Activated CD4-positive, alpha-beta T cell treated with anti-CD3 and anti-CD28 coated beads, Interleukin-2, amount 50 U/mL, for 48 hours (primary cell): ENCODE data around the gene PRKAR1B.

ENCODE experiments used
- DNase-seq, 2 experiments: peaks; one replicate each; pipeline ENCODE4 v3.0.0-alpha.2; 2020

PRKAR1B gene

GRCh38 chr7:727104-727805 is at the start of gene PRKAR1B:
Gene PRKAR1B, minus strand, starts transcription at chr7:727281. Its CDS starts 15,776 bp downstream, at chr7:711505.
- peak; percentile 49 to 55 for DNase-seq

DNA sequence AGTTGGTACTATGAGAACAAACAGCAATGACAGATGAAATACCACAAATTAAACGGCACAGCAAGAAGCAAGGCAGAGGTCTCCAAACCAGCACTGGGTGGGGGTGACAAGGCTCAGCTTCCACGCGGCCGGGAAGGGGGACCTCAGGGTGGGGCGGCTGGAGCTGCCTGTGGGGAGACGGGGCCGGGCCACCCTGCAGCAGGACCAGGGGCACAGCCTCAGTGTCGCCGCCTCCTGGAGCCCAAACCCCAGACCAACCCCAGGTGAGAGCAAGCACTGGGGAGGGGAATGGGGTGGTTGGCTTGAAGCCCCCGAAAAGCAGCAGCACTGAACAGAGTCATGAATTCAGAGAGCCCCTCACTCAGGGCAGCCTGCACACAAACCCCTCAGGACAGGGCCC is 49.3 kb upstream of the PRKAR1B start:
- DNase-seq: no peak

DNA sequence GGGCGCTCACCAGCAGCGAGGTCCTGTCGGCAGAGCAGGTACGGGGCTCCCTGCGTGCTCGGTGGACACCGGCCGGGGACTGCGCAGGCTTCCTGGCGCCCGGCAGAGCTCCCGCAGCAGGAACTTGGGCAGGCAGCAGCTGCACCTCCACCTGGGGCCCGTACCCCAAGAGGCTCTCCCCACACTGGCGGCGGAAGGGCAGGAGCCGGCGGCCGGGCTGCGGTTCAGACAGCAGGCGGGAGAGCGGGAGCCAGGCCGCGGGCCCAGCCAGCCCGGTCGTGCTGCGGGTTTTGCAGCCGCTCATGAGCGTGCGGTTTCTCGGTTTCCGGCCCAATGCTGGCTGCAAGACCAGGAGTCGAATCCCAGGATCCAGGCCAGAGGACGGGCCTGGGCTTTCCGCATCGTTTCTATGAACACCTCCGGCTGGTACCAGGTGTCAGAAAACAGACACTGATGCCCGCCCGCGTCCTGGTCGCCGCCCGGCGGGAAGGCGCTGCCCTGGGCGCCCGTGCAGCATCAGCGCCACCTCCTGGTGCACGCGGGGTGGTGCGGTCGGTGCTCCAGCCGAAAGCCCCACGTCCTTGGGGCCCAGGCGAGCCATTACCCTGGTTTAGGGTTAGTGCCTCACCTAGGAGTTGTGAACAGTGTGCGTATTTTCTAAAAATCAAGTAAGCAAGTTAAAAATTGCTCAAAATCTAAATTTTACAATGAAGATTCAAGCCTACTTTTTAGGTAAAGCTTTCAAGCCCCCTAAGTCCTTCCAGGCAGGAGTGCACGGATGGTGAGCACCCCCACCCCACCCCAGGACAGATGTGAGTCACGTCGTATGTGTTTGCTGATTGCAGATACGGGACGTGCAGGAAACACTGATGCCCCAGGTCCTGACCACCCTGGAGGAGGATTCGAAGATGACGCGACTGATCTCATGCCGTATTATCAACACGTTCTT is 47.4 kb upstream of the PRKAR1B start:
- DNase-seq: peak; percentile 69 to 73

- no peak for DNase-seq
These were observed 46.5 kb upstream of the PRKAR1B start for GRCh38 chr7:773622-773915.

DNA sequence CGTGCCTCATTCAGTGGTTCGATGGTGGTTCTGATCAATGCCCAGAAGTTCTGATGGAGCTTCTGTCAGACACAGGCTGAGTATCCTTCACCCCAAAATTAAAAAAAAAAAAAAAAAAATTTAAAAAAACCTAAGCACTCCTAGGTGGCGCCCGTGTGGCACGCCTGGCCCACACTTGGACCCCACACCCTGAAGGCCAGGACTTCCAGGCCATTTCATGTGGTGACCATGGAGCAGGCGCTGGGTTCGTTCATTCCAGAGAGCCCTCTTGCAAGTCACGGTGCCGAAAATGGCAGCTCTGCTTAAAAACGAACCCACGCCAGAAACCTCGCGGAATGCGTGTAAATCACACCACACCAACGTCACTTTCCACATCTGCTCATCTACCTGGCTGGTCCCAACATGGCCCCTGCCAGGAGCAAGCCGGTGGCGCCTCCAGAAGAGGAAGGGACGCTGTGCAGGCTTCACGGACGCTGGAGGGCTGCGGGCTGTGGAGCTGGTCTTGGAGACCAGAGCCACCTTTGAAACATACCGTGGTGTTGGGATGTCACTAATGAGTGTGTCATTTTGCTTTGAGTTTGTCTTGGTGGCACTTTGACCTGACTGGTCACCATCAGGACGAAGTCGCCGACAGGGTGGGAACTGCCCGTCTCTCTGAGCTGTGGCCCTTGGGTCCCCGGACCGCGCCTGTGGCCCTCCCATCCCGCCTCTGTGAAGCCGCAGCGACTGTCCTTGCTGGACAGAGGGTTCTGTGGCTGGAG is 46.0 kb upstream of the PRKAR1B start:
- DNase-seq: no peak

DNA sequence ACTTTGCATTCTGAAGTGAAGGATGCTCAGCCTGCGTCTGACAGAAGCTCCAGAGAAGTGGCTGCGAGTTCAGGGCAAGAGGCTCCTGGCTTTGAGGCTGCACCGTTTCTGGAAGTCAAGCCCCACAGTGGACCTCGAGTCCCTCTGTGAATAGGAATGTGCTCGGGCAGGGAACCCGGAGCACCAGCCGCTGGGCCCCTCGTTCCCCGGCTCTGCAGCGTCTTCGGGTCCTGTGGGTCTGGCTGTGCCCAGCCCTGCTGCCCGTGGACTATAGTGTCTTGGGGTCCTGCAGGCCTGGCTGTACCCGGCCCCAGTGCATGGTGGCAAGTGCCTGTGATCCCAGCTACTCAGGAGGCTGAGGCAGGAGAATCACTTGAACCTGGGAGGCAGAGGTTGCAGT is 45.3 kb upstream of the PRKAR1B start:
- no peak for DNase-seq

- no peak for DNase-seq
These were observed 44.9 kb upstream of the PRKAR1B start for GRCh38 chr7:772005-772294.

GRCh38 chr7:771234-772004 is 44.3 kb upstream of the PRKAR1B start:
- DNase-seq: no peak

- no peak for DNase-seq
These were observed 43.7 kb upstream of the PRKAR1B start for GRCh38 chr7:770741-771166.

GRCh38 chr7:770336-770735 is 43.3 kb upstream of the PRKAR1B start:
- DNase-seq: no peak

DNA sequence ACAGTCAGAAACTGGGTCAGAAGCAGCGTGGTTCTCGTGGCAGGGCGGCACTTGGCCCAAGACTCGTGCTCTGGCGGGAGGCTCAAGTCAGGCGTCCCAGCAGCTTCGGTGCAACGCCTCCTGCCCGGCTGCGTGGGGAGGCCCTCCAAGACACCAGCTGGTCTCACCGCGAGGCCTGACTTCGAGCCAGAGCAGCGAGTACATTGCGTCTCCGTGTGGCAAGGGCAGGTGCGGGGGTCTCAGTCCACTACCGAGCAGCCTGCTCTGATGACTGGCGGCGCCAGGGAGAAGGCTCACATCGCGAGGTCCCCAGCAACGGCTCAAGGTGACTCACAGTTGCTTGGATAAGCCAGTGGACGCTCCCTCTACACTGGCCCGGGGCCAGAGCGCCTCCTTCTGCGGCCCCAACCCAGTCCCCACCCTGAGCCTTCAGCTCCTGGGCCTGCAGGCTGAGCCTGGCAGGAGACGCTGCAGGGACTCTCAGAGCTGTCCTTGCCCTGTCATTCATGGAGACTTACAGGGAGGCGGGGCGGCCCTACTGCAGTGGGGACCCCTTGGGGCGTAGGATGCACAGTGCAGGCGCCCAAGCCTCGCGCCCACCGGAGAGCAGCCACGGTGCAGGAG is 41.9 kb upstream of the PRKAR1B start:
- DNase-seq: no peak

DNA sequence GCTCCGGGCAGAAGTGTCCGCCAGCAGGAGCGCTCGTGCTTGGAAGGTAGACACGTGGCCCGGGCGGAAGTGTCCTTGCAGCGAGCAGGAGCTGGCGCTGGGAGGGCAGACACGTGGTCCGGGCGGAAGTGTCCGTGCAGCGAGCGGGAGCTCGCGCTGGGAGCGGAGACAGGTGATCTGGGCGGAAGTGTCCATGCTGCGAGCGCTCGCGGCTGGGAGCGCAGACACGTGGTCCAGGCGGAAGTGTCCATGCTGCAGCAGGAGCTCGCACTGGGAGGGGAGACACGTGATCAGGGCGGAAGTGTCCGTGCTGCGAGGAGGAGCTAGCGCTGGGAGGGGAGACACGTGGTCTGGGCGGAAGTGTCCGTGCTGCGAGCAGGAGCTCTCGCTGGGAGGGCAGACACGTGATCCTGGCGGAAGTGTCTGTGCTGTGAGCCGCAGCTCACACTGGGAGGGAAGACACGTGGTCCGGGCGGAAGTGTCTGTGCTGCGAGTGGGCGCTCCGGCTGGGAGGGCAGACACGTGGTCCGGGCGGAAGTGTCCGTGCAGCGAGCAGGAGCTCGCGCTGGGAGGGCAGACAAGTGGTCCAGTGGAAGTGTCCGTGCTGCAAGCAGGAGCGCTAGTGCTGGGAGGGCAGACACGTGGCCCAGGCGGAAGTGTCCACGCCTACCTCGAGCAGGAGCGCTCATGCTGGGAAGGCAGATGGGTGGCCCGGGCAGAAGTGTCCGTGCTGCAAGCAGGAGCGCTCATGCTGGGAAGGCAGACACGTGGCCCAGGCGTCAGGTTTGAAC is 41.1 kb upstream of the PRKAR1B start:
- no peak for DNase-seq

GRCh38 chr7:767580-767940 is 40.5 kb upstream of the PRKAR1B start:
- no peak for DNase-seq

GRCh38 chr7:765383-765782 is 38.3 kb upstream of the PRKAR1B start:
- DNase-seq: no peak

- no peak for DNase-seq
These were observed 36.7 kb upstream of the PRKAR1B start for GRCh38 chr7:763762-764161.

GRCh38 chr7:762885-763284 is 35.8 kb upstream of the PRKAR1B start:
- no peak for DNase-seq

GRCh38 chr7:761631-762030 is 34.5 kb upstream of the PRKAR1B start:
- no peak for DNase-seq

GRCh38 chr7:761101-761500 is 34.0 kb upstream of the PRKAR1B start:
- no peak for DNase-seq

GRCh38 chr7:760006-760405 is 32.9 kb upstream of the PRKAR1B start:
- no peak for DNase-seq

DNA sequence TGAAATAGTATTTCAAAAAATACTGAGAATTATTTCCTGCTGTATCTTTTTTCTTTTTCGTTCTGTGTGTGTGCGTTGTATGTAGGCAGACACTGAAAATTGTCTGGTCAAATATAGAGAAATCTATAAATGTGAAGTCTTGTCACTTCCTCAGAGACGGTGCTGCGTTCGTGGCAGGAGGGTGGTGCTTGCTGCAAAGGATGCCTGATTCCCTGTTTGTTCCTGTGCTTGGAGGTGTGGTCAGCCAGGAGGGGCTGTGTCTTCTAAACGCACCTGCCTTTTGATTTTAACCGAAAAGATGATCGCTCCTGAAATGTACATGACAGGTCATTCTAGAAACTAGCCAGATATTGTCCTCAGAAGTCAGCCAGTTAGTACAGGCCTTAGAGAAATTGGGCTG is 32.5 kb upstream of the PRKAR1B start:
- DNase-seq: no peak

DNA sequence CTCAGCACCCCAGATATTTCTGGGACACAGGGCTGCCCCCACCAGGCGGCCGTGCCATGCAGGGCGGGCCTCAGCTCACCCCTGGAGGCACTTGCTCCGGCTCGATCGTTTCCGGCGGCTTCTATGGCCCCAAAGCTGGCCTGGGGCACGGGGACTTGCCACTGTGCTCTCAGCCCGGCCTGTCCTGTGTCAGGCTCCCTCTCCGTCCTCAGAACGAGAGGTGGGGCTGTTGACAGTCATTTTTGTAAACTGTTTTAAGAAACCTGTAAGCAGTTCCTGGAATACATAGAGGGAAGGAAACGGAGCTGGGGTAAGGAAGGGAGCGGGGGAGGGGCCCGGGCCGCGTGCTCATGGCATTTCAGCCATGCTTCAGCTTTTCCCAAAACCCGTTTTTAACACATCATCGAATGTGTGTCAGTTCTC is 30.7 kb upstream of the PRKAR1B start:
- DNase-seq: no peak
